ENCODE data around the gene CCL11.

The CCL11 gene

GRCh38 chr17:34253139-34253525 lies 32.4 kb upstream of the CCL11 start:
- H3K4me1 ChIP-seq: peaks cover 14 to 85% (median 81%) of the 10 kb centered on the region in 4 donors
- DNase-seq: no peak
- H3K4me3 ChIP-seq: no peak overlapping the region
- intact Hi-C loops (cut with DNase I; ENCODE audit: low total_unique reads): no loop called here
- no peaks in the 10 kb centered on the region for H3K27me3 ChIP-seq
- H3K27ac ChIP-seq: peak overlapping the region; percentile 74 to 81
- no peaks in the 10 kb centered on the region for H3K36me3 ChIP-seq
- no peak for TF ChIP-seq CTCF (IDR thresholded peaks at IDR 0.05)
- H3K9me3 ChIP-seq: no peaks in the 10 kb centered on the region

- intact Hi-C loops (cut with DNase I; ENCODE audit: low total_unique reads): no loop called here
- TF ChIP-seq CTCF (IDR thresholded peaks at IDR 0.05): no peak
- peak in 1 of 2 donors; percentile 38 for DNase-seq
- H3K36me3 ChIP-seq: no peaks in the 10 kb centered on the region
- H3K4me1 ChIP-seq: peaks cover 14 to 81% (median 74%) of the 10 kb centered on the region in 4 donors
- no peaks in the 10 kb centered on the region for H3K9me3 ChIP-seq
- no peaks in the 10 kb centered on the region for H3K27me3 ChIP-seq
- H3K4me3 ChIP-seq: peak overlapping the region in 1 of 2 donors; percentile 44
- H3K27ac ChIP-seq: peak overlapping the region; percentile 74 to 81
These were observed 31.4 kb upstream of the CCL11 start for GRCh38 chr17:34254146-34254545.

- peak; percentile 85 for DNase-seq
- Histone ChIP-seq H3K27me3 (no peaks in the 10 kb centered on the region), H3K27ac (peak within 1 kb of the TSS; percentile 74 to 81), H3K4me3 (peak within 1 kb of the TSS; percentile 44), H3K36me3 (no peaks in the 10 kb centered on the region), H3K9me3 (no peaks in the 10 kb centered on the region), H3K4me1 (peaks cover 14 to 78% (median 71%) of the 10 kb centered on the region in 4 donors)
- intact Hi-C loops (cut with DNase I; ENCODE audit: low total_unique reads): no loop called here
- no peak for TF ChIP-seq CTCF (IDR thresholded peaks at IDR 0.05)
These were observed 30.7 kb upstream of the CCL11 start, which contains the start of gene CCL2 for GRCh38 chr17:34254651-34255380. TSS of gene CCL2 (plus strand) at chr17:34255285. CDS start at chr17:34255350, 65 bp downstream.

- Histone ChIP-seq H3K4me3 (peak overlapping the region; percentile 44), H3K27me3 (no peaks in the 10 kb centered on the region), H3K36me3 (no peaks in the 10 kb centered on the region), H3K27ac (peak overlapping the region; percentile 74 to 81), H3K9me3 (no peaks in the 10 kb centered on the region), H3K4me1 (peaks cover 14 to 72% (median 66%) of the 10 kb centered on the region in 4 donors)
- TF ChIP-seq CTCF (IDR thresholded peaks at IDR 0.05): no peak
- no peak for DNase-seq
- intact Hi-C loops (cut with DNase I; ENCODE audit: low total_unique reads): no loop called here
These were observed 30.2 kb upstream of the CCL11 start for GRCh38 chr17:34255381-34255732.

- intact Hi-C loops (cut with DNase I; ENCODE audit: low total_unique reads): no loop called here
- no peak for TF ChIP-seq CTCF (IDR thresholded peaks at IDR 0.05)
- DNase-seq: no peak
- peak overlapping the region; percentile 44 for H3K4me3 ChIP-seq
- H3K9me3 ChIP-seq: no peaks in the 10 kb centered on the region
- no peaks in the 10 kb centered on the region for H3K36me3 ChIP-seq
- peaks cover 14 to 67% (median 61%) of the 10 kb centered on the region in 4 donors for H3K4me1 ChIP-seq
- no peaks in the 10 kb centered on the region for H3K27me3 ChIP-seq
- peak overlapping the region; percentile 74 to 81 for H3K27ac ChIP-seq
These were observed 29.7 kb upstream of the CCL11 start for GRCh38 chr17:34255841-34256240.

All from tibial artery (tissue), 4 donors.